ENCODE data around the gene KCNG2.

The KCNG2 gene

DNA sequence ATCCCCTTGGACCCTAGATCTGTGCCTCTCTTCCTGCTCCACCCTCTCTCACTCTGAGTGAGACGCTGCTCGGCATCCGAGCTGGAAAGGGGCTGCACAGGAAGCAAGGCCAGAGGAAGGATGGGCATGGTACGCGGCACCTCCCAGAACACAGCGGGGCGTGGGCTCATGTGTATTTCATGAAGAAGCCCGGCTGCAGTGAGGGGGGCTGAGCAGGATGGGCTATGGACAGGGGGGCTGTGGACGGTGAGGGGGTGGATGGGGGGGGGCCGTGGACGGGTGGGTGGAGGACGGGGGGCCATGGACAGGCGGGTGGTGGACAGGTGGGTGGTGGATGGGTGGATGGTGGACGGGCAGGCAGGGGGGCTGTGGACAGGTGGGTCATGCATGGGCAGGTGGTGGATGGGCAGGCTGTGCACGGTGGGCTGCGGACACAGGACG lies 125.3 kb downstream of the KCNG2 start:
- TF ChIP-seq, protein P1, sequence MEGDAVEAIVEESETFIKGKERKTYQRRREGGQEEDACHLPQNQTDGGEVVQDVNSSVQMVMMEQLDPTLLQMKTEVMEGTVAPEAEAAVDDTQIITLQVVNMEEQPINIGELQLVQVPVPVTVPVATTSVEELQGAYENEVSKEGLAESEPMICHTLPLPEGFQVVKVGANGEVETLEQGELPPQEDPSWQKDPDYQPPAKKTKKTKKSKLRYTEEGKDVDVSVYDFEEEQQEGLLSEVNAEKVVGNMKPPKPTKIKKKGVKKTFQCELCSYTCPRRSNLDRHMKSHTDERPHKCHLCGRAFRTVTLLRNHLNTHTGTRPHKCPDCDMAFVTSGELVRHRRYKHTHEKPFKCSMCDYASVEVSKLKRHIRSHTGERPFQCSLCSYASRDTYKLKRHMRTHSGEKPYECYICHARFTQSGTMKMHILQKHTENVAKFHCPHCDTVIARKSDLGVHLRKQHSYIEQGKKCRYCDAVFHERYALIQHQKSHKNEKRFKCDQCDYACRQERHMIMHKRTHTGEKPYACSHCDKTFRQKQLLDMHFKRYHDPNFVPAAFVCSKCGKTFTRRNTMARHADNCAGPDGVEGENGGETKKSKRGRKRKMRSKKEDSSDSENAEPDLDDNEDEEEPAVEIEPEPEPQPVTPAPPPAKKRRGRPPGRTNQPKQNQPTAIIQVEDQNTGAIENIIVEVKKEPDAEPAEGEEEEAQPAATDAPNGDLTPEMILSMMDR (IDR thresholded peaks at IDR 0.05; ENCODE audit: insufficient read depth, low read length, missing control alignments) = no peak
- DNase-seq (ENCODE audit: low read depth, low spot score) = no peak
- ChIA-PET CTCF (no interaction called here), POLR2A (no interaction called here)
- H3K4me3 ChIP-seq (ENCODE audit: low read depth, low read length) = no peak overlapping the region

DNA sequence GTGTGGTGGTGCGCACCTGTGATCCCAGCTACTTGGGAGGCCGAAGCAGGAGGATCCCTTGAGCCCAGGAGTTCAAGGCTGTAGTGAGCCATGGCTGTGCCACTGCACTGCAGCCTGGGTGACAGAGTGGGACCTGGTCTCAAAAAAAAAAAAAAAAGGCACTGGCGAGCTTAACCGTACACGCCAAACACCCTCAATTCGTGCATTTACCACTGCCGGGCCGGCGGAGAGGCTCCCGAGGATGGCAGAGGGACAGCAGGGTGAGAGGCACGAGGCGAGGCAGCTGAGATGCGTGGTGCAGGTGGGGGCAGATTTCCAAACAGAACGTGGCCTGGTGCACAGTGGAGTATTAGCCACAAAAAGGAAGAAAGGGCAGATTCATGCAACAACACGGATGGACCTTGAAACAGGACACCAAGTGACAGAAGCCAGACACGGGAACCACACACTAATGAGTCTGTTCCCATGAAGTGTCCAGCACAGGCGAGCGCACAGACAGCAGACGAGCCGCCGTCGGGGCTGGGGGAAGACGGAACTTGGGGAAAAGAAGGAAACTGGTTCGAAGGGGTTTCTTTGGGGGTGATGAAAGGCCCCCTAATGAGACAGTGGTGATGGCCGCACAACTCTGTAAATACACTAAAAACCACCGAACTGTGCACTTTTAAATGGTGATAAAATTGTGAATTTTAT lies 126.3 kb downstream of the KCNG2 start:
- TF ChIP-seq, protein P1 (IDR thresholded peaks at IDR 0.05; ENCODE audit: insufficient read depth, low read length, missing control alignments) = no peak

DNA sequence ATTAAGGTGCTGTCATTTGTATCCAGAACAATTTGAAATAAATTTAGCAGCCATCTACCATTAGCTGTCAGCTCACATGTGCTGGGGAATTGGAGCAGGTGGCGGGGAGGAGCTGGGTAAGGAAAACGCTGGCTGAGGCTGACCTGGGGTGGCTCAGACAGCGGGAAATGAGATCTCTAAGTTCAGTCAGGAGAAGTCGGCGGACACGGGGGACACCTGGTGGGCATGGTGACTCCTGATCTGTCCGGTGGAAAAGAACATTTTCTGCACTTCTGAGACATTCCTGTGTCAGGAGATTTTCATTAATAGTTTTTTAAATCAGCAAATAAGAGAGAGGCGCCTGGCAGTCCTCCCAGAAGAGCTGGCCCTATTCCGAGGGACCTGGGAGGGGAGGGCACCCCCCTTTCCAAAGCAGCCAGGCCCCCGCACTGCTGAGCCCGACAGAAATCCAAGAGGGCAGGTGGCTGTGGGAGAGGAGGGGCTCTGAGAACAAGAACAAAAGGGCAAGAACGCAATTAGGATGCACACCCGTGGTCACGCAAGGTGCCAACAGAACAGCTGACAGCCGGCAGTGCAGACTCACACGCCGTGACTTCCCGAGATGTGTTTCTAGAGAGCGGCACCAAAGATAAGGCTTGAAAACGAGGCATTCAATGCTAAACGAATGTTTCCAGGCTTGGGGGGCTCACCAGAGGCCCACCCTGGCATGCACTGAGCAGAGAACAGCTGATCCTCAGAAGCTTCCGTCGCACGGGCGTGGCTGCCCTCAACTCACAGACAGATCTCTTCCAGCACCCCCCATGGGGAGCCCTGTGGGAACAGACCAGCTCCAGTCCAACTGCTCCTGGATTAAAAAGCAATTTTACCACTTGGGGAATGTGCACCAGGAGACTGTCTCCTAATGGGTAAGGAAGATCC lies 127.3 kb downstream of the KCNG2 start:
- H3K4me3 ChIP-seq (ENCODE audit: low read depth, low read length) = no peak overlapping the region
- TF ChIP-seq, protein P1 (IDR thresholded peaks at IDR 0.05; ENCODE audit: insufficient read depth, low read length, missing control alignments) = no peak
- ChIA-PET CTCF (interaction anchor here (1.7 to 2.0 kb wide), 2 partner anchors 10 to 15 kb away, joined by 5 to 6 read pairs; no protein-coding TSS in a partner anchor), POLR2A (no interaction called here)
- no peak for DNase-seq (ENCODE audit: low read depth, low spot score)

More for the DNA sequence above, 126.3 kb downstream of the KCNG2 start:
- no peak for DNase-seq (ENCODE audit: low read depth, low spot score)
- ChIA-PET CTCF (no interaction called here), POLR2A (no interaction called here)
- no peak overlapping the region for H3K4me3 ChIP-seq (ENCODE audit: low read depth, low read length)

DNA sequence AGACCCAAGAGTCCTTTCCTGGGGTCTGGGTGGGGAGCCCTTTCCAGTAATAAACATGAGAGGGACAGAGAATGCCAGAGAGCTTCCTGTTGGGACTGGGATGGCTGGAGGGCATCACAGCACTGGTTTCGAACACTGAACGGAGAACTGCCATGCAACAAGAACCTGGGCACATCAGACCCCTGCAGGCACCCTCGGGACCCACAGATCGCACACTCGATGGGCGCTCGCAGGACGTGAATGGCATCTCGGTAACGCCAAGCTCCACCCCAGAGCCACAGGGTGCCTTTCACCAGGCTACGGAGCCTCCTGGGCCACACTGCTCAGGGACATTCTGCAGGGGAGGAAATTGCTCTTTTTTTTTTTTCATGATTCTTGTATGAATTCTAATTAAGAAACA lies 128.6 kb downstream of the KCNG2 start:
- DNase-seq (ENCODE audit: low read depth, low spot score) = no peak
- TF ChIP-seq, protein P1 (IDR thresholded peaks at IDR 0.05; ENCODE audit: insufficient read depth, low read length, missing control alignments) = no peak
- CTCF ChIA-PET = interaction anchor here (1.7 to 2.0 kb wide), 2 partner anchors 9 to 13 kb away, joined by 5 to 6 read pairs; no protein-coding TSS in a partner anchor
- POLR2A ChIA-PET = no interaction called here
- H3K4me3 ChIP-seq (ENCODE audit: low read depth, low read length) = no peak overlapping the region

DNA sequence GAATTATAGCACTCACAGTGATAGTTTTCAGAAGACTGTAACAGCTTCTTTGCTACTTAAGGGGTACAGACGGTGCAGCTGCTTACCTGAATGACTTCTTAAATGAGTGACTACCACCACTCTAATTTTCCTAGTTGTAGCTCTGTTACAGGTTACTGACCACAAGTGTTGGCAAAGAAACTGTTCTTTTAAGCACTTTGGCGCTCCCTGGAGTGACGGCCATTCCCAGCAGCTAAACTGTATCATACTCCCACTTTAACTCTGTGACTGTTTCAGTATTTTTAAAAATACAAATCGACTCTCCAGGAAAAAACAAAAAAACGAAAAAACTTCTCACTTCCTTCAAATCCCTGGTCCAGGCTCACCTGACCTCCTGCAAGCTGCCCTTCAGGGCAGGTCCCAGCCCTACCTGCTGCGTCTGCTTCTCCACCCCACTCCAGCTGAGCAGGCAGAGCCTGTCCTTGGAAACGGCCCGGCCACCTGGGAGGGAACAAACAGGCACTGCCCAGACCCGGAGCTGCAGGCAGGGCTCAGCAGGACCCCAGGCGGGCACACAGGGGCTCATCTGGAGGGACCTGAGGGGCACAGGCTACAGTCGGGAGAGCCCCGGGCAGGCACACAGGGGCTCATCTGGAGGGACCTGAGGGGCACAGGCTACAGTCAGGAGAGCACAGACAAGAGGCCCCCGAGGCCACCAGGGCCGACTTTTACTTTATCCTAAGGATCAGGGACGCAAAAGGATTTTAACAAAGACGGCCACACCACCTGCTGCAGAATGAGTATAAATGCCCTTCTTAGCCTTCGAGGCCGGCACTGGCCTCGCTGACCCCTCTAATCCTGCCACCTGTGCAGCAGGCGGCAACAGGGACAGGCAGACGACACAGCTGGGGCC lies 129.2 kb downstream of the KCNG2 start:
- ChIA-PET CTCF (interaction anchor here (2.0 kb wide), 1 partner anchor 13 kb away, joined by 6 read pairs; no protein-coding TSS in a partner anchor), POLR2A (no interaction called here)
- TF ChIP-seq, protein P1 (IDR thresholded peaks at IDR 0.05; ENCODE audit: insufficient read depth, low read length, missing control alignments) = no peak
- no peak overlapping the region for H3K4me3 ChIP-seq (ENCODE audit: low read depth, low read length)
- no peak for DNase-seq (ENCODE audit: low read depth, low spot score)
